WTC11 (cell line): ENCODE results near the gene OR4D2. TPM values are rescaled to one million over a fixed set of nuclear protein-coding genes. Genes with fewer than 3 reads are reported as not detected.

ENCODE experiments used
- ATAC-seq: fragments of 200-7000 bp; cut with Tn5 transposase; 2 replicates; pipeline ENCODE4 v1.10.0; 2021; ENCODE audit warnings: mild to moderate bottlenecking, moderate library complexity
- CTCF ChIA-PET: fragments of 300-600 bp; sonication (Branson Sonifier 250); formaldehyde crosslinking; loops from one replicate; lab custom pipeline; 2021; ENCODE audit warnings: antibody characterized with exemption; lab: Charles Lee
- POLR2A ChIA-PET: fragments of 350-600 bp; sonication (Branson Sonifier 250); formaldehyde crosslinking; loops from one replicate; lab custom pipeline; 2021; ENCODE audit warnings: antibody characterized with exemption; lab: Charles Lee
- DNase-seq: peaks from one replicate; pipeline ENCODE4 v3.0.0; 2021; ENCODE audit warnings: low spot score
- H3K27ac Mint-ChIP-seq: 2 replicates; pipeline ENCODE4 v1.8.0; 2021; ENCODE audit warnings: mixed read lengths
- H3K27me3 Mint-ChIP-seq: 2 replicates; pipeline ENCODE4 v1.8.0; 2021; ENCODE audit warnings: low read depth, mild to moderate bottlenecking, moderate library complexity, mixed read lengths
- H3K36me3 Mint-ChIP-seq: 2 replicates; pipeline ENCODE4 v1.8.0; 2021; ENCODE audit warnings: mixed read lengths
- H3K4me1 Mint-ChIP-seq: 2 replicates; pipeline ENCODE4 v1.8.0; 2022; ENCODE audit warnings: mixed read lengths
- H3K4me3 Mint-ChIP-seq: 2 replicates; pipeline ENCODE4 v1.8.0; 2021; ENCODE audit warnings: mild to moderate bottlenecking, moderate library complexity, mixed read lengths
- H3K9me3 Mint-ChIP-seq: 2 replicates; pipeline ENCODE4 v1.8.0; 2021; ENCODE audit warnings: mixed read lengths
- ARID4B ChIP-seq: sonication (generic); formaldehyde crosslinking; IDR thresholded peaks from 2 replicates; pipeline ENCODE4 v1.8.0; 2023; ENCODE audit warnings: missing genetic modification reagents, mild to moderate bottlenecking, borderline replicate concordance
- ATF1 ChIP-seq: sonication (generic); formaldehyde crosslinking; IDR thresholded peaks from 2 replicates; pipeline ENCODE4 v1.8.1; 2023; ENCODE audit warnings: mild to moderate bottlenecking, moderate library complexity, missing genetic modification reagents
- ATF3 ChIP-seq: sonication (generic); formaldehyde crosslinking; conservative IDR thresholded peaks from 2 replicates; pipeline ENCODE4 v1.8.1; 2022; ENCODE audit warnings: mild to moderate bottlenecking, missing genetic modification reagents
- ELF4 ChIP-seq: sonication (generic); formaldehyde crosslinking; IDR thresholded peaks from 2 replicates; pipeline ENCODE4 v1.8.1; 2022; ENCODE audit warnings: low read depth, mild to moderate bottlenecking, moderate library complexity, missing genetic modification reagents
- ESRRA ChIP-seq: sonication (generic); formaldehyde crosslinking; IDR thresholded peaks from 2 replicates; pipeline ENCODE4 v1.8.1; 2022; ENCODE audit warnings: mild to moderate bottlenecking, missing genetic modification reagents, borderline replicate concordance
- GTF2I ChIP-seq: fragments of 250-450 bp; sonication (Bioruptor Pico); conservative IDR thresholded peaks from 2 replicates; pipeline ENCODE4 v1.4.0; 2021; ENCODE audit warnings: mild to moderate bottlenecking
- HMGA2 ChIP-seq: fragments of 250-450 bp; sonication (Bioruptor Pico); IDR thresholded peaks from 2 replicates; pipeline ENCODE4 v1.4.0; 2021; ENCODE audit warnings: mild to moderate bottlenecking, moderate library complexity
- JAZF1 ChIP-seq: fragments of 250-450 bp; sonication (Bioruptor Pico); IDR thresholded peaks from 2 replicates; pipeline ENCODE4 v1.9.0; 2021; ENCODE audit warnings: moderate library complexity, mild to moderate bottlenecking, inconsistent platforms
- MAX ChIP-seq: sonication (generic); formaldehyde crosslinking; IDR thresholded peaks from 2 replicates; pipeline ENCODE4 v1.8.0; 2022; ENCODE audit warnings: mild to moderate bottlenecking, missing genetic modification reagents
- MYBL2 ChIP-seq: sonication (generic); formaldehyde crosslinking; IDR thresholded peaks from 2 replicates; pipeline ENCODE4 v1.8.1; 2023; ENCODE audit warnings: mild to moderate bottlenecking, moderate library complexity, missing genetic modification reagents
- NFATC4 ChIP-seq: fragments of 250-450 bp; sonication (Bioruptor Pico); IDR thresholded peaks from 2 replicates; pipeline ENCODE4 v1.9.0; 2021; ENCODE audit warnings: mild to moderate bottlenecking
- NFE2L1 ChIP-seq: sonication (generic); formaldehyde crosslinking; IDR thresholded peaks from 2 replicates; pipeline ENCODE4 v1.8.1; 2023; ENCODE audit warnings: missing genetic modification reagents
- NR3C1 ChIP-seq: sonication (generic); formaldehyde crosslinking; conservative IDR thresholded peaks from 2 replicates; pipeline ENCODE4 v1.8.1; 2023; ENCODE audit warnings: low read depth, mild to moderate bottlenecking, missing genetic modification reagents
- OVOL2 ChIP-seq: fragments of 250-450 bp; sonication (Bioruptor Pico); IDR thresholded peaks from 2 replicates; pipeline ENCODE4 v1.9.0; 2021; ENCODE audit warnings: mild to moderate bottlenecking, borderline replicate concordance
- PRRX2 ChIP-seq: fragments of 250-450 bp; sonication (Bioruptor Pico); IDR thresholded peaks from 2 replicates; pipeline ENCODE4 v1.8.0; 2021; ENCODE audit warnings: mild to moderate bottlenecking
- USF2 ChIP-seq: sonication (generic); formaldehyde crosslinking; IDR thresholded peaks from 2 replicates; pipeline ENCODE4 v1.8.1; 2023; ENCODE audit warnings: mild to moderate bottlenecking, missing genetic modification reagents, moderate library complexity
- ZBTB43 ChIP-seq: sonication (generic); formaldehyde crosslinking; IDR thresholded peaks from 2 replicates; pipeline ENCODE4 v1.8.1; 2023; ENCODE audit warnings: mild to moderate bottlenecking, missing genetic modification reagents
- ZNF396 ChIP-seq: fragments of 250-450 bp; sonication (Bioruptor Pico); IDR thresholded peaks from 2 replicates; pipeline ENCODE4 v1.8.0; 2021; ENCODE audit warnings: mild to moderate bottlenecking, moderate library complexity, borderline replicate concordance
- total RNA-seq: library from RNA; stranded (reverse); gene quantifications from 3 replicates; pipeline ENCODE4 v1.2.3, GENCODE V29; 2021

OR4D2 gene
- total RNA-seq, 1 experiment from 2014 or later = not detected

- TF ChIP-seq PRRX2 (CRISPR knock-in tag) (no peak), ATF3 (CRISPR knock-in tag) (no peak), HMGA2 (CRISPR knock-in tag) (no peak)
Observed at GRCh38 chr17:58158181-58158580, 8.6 kb upstream of the OR4D2 start (continued).

- Mint-ChIP-seq H3K27ac (no peak overlapping the region), H3K36me3 (no peaks in the 10 kb centered on the region), H3K4me1 (peaks cover 6% of the 10 kb centered on the region; the same call in 1 of the 2 replicates), H3K4me3 (no peak overlapping the region), H3K9me3 (no peaks in the 10 kb centered on the region), H3K27me3 (peaks cover 72% of the 10 kb centered on the region)
- POLR2A ChIA-PET = no interaction called here
- TF ChIP-seq GTF2I (CRISPR knock-in tag) (no peak), ELF4 (CRISPR knock-in tag) (no peak)
- ATAC-seq (no peak), DNase-seq (no peak)
- CTCF ChIA-PET = no interaction called here
Observed at GRCh38 chr17:58161566-58161965, 5.2 kb upstream of the OR4D2 start.

- TF ChIP-seq NFATC4 (CRISPR knock-in tag) (no peak), USF2 (CRISPR knock-in tag) (no peak), ARID4B (no peak), MAX (CRISPR knock-in tag) (no peak), ZNF396 (CRISPR knock-in tag) (no peak), JAZF1 (no peak), NR3C1 (CRISPR knock-in tag) (no peak), NFE2L1 (CRISPR knock-in tag) (no peak), MYBL2 (no peak), ZBTB43 (CRISPR knock-in tag) (no peak), ESRRA (CRISPR knock-in tag) (no peak), ATF1 (CRISPR knock-in tag) (no peak), OVOL2 (CRISPR knock-in tag) (no peak)
- TF ChIP-seq, all 79 proteins: peak for 0
- Mint-ChIP-seq H3K9me3 (peaks cover 3% of the 10 kb centered on the region; the same call in 1 of the 2 replicates), H3K4me1 (no peaks in the 10 kb centered on the region), H3K27ac (no peak overlapping the region), H3K36me3 (no peaks in the 10 kb centered on the region), H3K27me3 (peaks cover 70% of the 10 kb centered on the region), H3K4me3 (no peak overlapping the region)
- ChIA-PET CTCF (no interaction called here), POLR2A (no interaction called here)
- DNase-seq = no peak
- ATAC-seq = no peak
Observed at GRCh38 chr17:58165981-58166380, 801 bp upstream of the OR4D2 start.
